Coronary artery (tissue), 2 donors: ENCODE data around the gene MMAB.

Source experiments
- DNase-seq: peaks from one replicate; pipeline ENCODE4 v3.0.0-alpha.2; 2017; ENCODE audit warnings: low spot score
- H3K27ac ChIP-seq, 2 donors: fragments of 200-600 bp; sonication (generic); one replicate each; pipeline ENCODE4 v1.5.1; 2016 to 2019
- H3K4me3 ChIP-seq: fragments of 200-600 bp; sonication (generic); 2 replicates; pipeline ENCODE4 v1.5.1; 2016; ENCODE audit warnings: mild to moderate bottlenecking, moderate library complexity
- CTCF ChIP-seq: fragments of 200-600 bp; sonication (generic); IDR thresholded peaks from one replicate; pipeline ENCODE4 v1.5.1; 2019; ENCODE audit warnings: antibody characterized with exemption

Gene MMAB

GRCh38 chr12:109527489-109528123 is 45.7 kb downstream of the MMAB start:
- H3K27ac ChIP-seq = no peak overlapping the region
- TF ChIP-seq CTCF = no peak
- DNase-seq = no peak
- H3K4me3 ChIP-seq = no peak overlapping the region

GRCh38 chr12:109525279-109525585 is 48.1 kb downstream of the MMAB start:
- DNase-seq = no peak
- no peak for TF ChIP-seq CTCF

GRCh38 chr12:109524466-109525278 is 48.6 kb downstream of the MMAB start:
- DNase-seq = no peak
- Histone ChIP-seq H3K27ac (no peak overlapping the region), H3K4me3 (no peak overlapping the region)
- no peak for TF ChIP-seq CTCF

More at GRCh38 chr12:109525279-109525585, 48.1 kb downstream of the MMAB start:
- no peak overlapping the region for H3K27ac ChIP-seq
- H3K4me3 ChIP-seq = no peak overlapping the region

- Histone ChIP-seq H3K4me3 (no peak overlapping the region), H3K27ac (no peak overlapping the region)
- TF ChIP-seq CTCF = no peak
- no peak for DNase-seq
Observed at GRCh38 chr12:109523504-109523903, 49.8 kb downstream of the MMAB start.

- H3K27ac ChIP-seq = no peak overlapping the region
- no peak for TF ChIP-seq CTCF
- DNase-seq = no peak
- H3K4me3 ChIP-seq = no peak overlapping the region
Observed at GRCh38 chr12:109523071-109523470, 50.2 kb downstream of the MMAB start.

- H3K4me3 ChIP-seq = no peak overlapping the region
- no peak for DNase-seq
- TF ChIP-seq CTCF = no peak
- H3K27ac ChIP-seq = no peak overlapping the region
Observed at GRCh38 chr12:109521831-109522230, 51.5 kb downstream of the MMAB start.

- TF ChIP-seq CTCF = no peak
- peak overlapping the region in 1 of 2 donors; percentile 60 for H3K27ac ChIP-seq
- H3K4me3 ChIP-seq = no peak overlapping the region
- DNase-seq = no peak
Observed at GRCh38 chr12:109519787-109520186, 53.5 kb downstream of the MMAB start.
